Fibroblast of lung (primary cell): Measurements from ENCODE around the gene KLHL42.

Source experiments
- EZH2 ChIP-seq: IDR thresholded peaks from 2 replicates; pipeline ENCODE4 v1.5.1; 2012; ENCODE audit warnings: low read length, control low read depth, mild to moderate bottlenecking; ENCODE audit errors: missing control alignments
- TF ChIP-seq, protein P1 (sequence below), 2 donors: IDR thresholded peaks in 1 of 2; conservative IDR thresholded peaks in 1 of 2; 1 replicate in 1 of 2; 2 replicates in 1 of 2; pipeline ENCODE4 v1.5.1; 2011 to 2012; ENCODE audit warnings: low read length in 2 of 2, control low read depth in 1 of 2, inconsistent platforms in 1 of 2, low read depth in 1 of 2, mild to moderate bottlenecking in 1 of 2

DNA sequence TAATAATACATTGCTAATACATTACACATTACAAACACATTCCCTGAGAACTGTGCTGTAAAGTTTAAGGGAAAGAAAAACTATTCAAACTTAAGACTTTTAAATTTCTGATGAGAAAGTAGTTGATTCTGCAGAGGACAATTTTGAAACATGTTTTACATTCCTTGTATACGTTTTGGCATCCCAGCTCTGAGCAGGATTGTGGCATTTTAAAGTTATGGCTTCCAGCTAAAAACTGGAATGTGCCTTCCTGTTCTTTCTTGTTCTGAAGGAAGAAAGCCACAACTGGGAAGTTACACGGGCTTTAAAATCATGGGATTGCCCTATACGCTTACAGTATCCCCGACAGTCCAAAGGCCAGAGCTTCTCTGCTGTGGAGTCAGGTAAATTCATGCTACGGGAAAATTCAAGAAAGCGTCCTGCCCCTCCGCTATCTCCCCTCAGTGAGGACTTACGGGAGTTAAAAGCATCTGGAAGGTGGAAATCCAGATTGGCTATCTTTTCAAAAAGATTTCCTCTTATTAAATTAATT lies 10.8 kb upstream of the KLHL42 start:
- TF ChIP-seq EZH2: no peak
- TF ChIP-seq, protein P1, sequence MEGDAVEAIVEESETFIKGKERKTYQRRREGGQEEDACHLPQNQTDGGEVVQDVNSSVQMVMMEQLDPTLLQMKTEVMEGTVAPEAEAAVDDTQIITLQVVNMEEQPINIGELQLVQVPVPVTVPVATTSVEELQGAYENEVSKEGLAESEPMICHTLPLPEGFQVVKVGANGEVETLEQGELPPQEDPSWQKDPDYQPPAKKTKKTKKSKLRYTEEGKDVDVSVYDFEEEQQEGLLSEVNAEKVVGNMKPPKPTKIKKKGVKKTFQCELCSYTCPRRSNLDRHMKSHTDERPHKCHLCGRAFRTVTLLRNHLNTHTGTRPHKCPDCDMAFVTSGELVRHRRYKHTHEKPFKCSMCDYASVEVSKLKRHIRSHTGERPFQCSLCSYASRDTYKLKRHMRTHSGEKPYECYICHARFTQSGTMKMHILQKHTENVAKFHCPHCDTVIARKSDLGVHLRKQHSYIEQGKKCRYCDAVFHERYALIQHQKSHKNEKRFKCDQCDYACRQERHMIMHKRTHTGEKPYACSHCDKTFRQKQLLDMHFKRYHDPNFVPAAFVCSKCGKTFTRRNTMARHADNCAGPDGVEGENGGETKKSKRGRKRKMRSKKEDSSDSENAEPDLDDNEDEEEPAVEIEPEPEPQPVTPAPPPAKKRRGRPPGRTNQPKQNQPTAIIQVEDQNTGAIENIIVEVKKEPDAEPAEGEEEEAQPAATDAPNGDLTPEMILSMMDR (conservative IDR thresholded peaks at IDR 0.05 in 1 of 2, IDR thresholded peaks at IDR 0.05 in 1 of 2; ENCODE audit: low read depth in 1 of 2, low read length in 2 of 2): no peak
